SK-N-SH treated with all-trans-retinoic acid at 6 μM for 48 hours (cell line): ENCODE results near the gene HTR4.

ENCODE experiments used
- ATAC-seq: fragments of 200-7000 bp; cut with Tn5 transposase; 3 replicates; pipeline ENCODE4 v1.9.1; 2020; ENCODE audit warnings: mild to moderate bottlenecking, moderate library complexity
- ARNTL ChIP-seq: fragments of 450-650 bp; formaldehyde crosslinking; IDR thresholded peaks from 2 replicates; pipeline ENCODE4 v1.5.0; 2020; ENCODE audit warnings: low read depth, mild to moderate bottlenecking, moderate library complexity, borderline replicate concordance
- ESRRG ChIP-seq: fragments of 250-450 bp; sonication (Bioruptor Pico); IDR thresholded peaks from 2 replicates; pipeline ENCODE4 v1.6.1; 2021; ENCODE audit warnings: mild to moderate bottlenecking
- GLIS3 ChIP-seq: fragments of 250-450 bp; sonication (Bioruptor Pico); IDR thresholded peaks from 2 replicates; pipeline ENCODE4 v1.5.0; 2020; ENCODE audit warnings: mild to moderate bottlenecking, moderate library complexity
- ISL1 ChIP-seq: fragments of 250-450 bp; sonication (Bioruptor Pico); IDR thresholded peaks from 2 replicates; pipeline ENCODE4 v2.1.2; 2022; ENCODE audit warnings: mild to moderate bottlenecking, moderate library complexity
- OSR1 ChIP-seq: fragments of 250-450 bp; sonication (Bioruptor Pico); IDR thresholded peaks from 2 replicates; pipeline ENCODE4 v1.8.0; 2022; ENCODE audit warnings: moderate library complexity, mild to moderate bottlenecking, inconsistent platforms
- RARB ChIP-seq: fragments of 250-450 bp; sonication (Bioruptor Pico); IDR thresholded peaks from 2 replicates; pipeline ENCODE4 v1.8.0; 2021; ENCODE audit warnings: mild to moderate bottlenecking, moderate library complexity
- SNAI2 ChIP-seq: fragments of 250-450 bp; sonication (Bioruptor Pico); IDR thresholded peaks from 2 replicates; pipeline ENCODE4 v1.5.0; 2020; ENCODE audit warnings: mild to moderate bottlenecking, moderate library complexity
- TCF4 ChIP-seq: fragments of 250-450 bp; sonication (Bioruptor Pico); IDR thresholded peaks from 2 replicates; pipeline ENCODE4 v1.8.0; 2021; ENCODE audit warnings: mild to moderate bottlenecking, moderate library complexity, borderline replicate concordance
- TOX ChIP-seq: fragments of 250-450 bp; sonication (Bioruptor Pico); IDR thresholded peaks from 2 replicates; pipeline ENCODE4 v1.8.0; 2021; ENCODE audit warnings: mild to moderate bottlenecking, moderate library complexity, borderline replicate concordance
- ZC3H10 ChIP-seq: fragments of 250-450 bp; sonication (Bioruptor Pico); IDR thresholded peaks from 2 replicates; pipeline ENCODE4 v1.5.1; 2021; ENCODE audit warnings: mild to moderate bottlenecking, moderate library complexity
- ZFP3 ChIP-seq: fragments of 250-450 bp; sonication (Bioruptor Pico); IDR thresholded peaks from 2 replicates; pipeline ENCODE4 v1.5.0; 2020; ENCODE audit warnings: mild to moderate bottlenecking, moderate library complexity
- ZFP30 ChIP-seq: fragments of 450-650 bp; formaldehyde crosslinking; IDR thresholded peaks from 2 replicates; pipeline ENCODE4 v1.5.0; 2022; ENCODE audit warnings: mild to moderate bottlenecking, moderate library complexity
- ZNF565 ChIP-seq: fragments of 450-650 bp; formaldehyde crosslinking; conservative IDR thresholded peaks from 2 replicates; pipeline ENCODE4 v1.5.0; 2020; ENCODE audit warnings: low read depth, mild to moderate bottlenecking, moderate library complexity
- ZNF70 ChIP-seq: fragments of 450-650 bp; formaldehyde crosslinking; IDR thresholded peaks from 2 replicates; pipeline ENCODE4 v1.5.0; 2020; ENCODE audit warnings: mild to moderate bottlenecking, moderate library complexity
- TF ChIP-seq, protein P1 (sequence below): fragments of 250-450 bp; sonication (Bioruptor Pico); IDR thresholded peaks from 2 replicates; pipeline ENCODE4 v1.8.0; 2020; ENCODE audit warnings: mild to moderate bottlenecking, moderate library complexity, borderline replicate concordance
- TF ChIP-seq, protein P2 (sequence below): fragments of 250-450 bp; sonication (Bioruptor Pico); IDR thresholded peaks from 2 replicates; pipeline ENCODE4 v1.5.0; 2020; ENCODE audit warnings: mild to moderate bottlenecking, moderate library complexity
- TF ChIP-seq, protein P3 (sequence below): fragments of 250-450 bp; sonication (Bioruptor Pico); IDR thresholded peaks from 2 replicates; pipeline ENCODE4 v1.5.1; 2021; ENCODE audit warnings: mild to moderate bottlenecking, moderate library complexity
- TF ChIP-seq, protein P4 (sequence below): fragments of 250-450 bp; sonication (Bioruptor Pico); IDR thresholded peaks from 2 replicates; pipeline ENCODE4 v1.8.0; 2021; ENCODE audit warnings: low read depth, mild to moderate bottlenecking, moderate library complexity, borderline replicate concordance

HTR4 gene

DNA sequence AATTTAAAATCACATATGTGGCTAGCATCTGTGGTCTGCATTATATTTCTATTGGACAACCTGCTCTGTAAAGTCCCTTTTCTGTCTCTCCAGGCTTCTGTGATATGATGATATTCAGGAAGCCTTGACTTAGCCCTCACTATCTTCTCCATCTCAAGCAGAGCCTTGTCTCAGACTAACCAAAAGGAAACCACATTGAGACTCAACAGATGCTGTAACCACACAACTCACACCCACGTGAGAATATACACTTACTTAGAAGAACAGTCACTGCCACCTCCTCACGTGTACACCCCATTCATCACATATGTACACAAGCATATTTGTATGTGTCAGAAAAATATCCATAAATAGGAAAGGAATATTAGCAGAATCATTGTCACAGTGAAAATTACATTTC lies 33.6 kb downstream of the HTR4 start:
- ATAC-seq: no peak

DNA sequence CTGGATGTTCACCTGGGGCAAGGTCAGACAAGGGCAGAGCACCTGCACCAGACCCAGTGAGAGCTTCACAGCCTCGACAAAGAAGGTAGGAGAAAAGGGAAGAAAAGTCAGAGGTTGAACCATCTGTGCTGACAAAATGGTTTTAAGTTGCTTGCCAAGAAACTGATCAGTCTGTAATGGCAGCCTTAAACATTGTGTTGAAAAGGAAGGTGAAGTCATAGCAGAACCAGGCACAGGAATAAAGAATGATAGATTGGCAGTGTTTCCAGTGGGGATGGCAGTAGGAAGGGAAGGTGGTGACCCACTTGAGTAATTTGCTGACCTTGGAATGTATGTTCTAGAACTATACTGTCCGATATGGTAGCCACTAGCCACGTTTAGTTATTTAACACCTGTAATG lies 34.2 kb downstream of the HTR4 start:
- no peak for ATAC-seq
- TF ChIP-seq ARNTL (CRISPR knock-in tag) (no peak), ZC3H10 (CRISPR knock-in tag) (no peak), TCF4 (CRISPR knock-in tag) (no peak), ZFP3 (CRISPR knock-in tag) (no peak), ESRRG (CRISPR knock-in tag) (no peak), ISL1 (CRISPR knock-in tag) (no peak), ZFP30 (CRISPR knock-in tag) (no peak), GLIS3 (CRISPR knock-in tag) (no peak), ZNF565 (CRISPR knock-in tag) (no peak), ZNF70 (no peak), RARB (no peak)
- TF ChIP-seq, protein P1, sequence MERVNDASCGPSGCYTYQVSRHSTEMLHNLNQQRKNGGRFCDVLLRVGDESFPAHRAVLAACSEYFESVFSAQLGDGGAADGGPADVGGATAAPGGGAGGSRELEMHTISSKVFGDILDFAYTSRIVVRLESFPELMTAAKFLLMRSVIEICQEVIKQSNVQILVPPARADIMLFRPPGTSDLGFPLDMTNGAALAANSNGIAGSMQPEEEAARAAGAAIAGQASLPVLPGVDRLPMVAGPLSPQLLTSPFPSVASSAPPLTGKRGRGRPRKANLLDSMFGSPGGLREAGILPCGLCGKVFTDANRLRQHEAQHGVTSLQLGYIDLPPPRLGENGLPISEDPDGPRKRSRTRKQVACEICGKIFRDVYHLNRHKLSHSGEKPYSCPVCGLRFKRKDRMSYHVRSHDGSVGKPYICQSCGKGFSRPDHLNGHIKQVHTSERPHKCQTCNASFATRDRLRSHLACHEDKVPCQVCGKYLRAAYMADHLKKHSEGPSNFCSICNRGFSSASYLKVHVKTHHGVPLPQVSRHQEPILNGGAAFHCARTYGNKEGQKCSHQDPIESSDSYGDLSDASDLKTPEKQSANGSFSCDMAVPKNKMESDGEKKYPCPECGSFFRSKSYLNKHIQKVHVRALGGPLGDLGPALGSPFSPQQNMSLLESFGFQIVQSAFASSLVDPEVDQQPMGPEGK: no peak
- TF ChIP-seq, protein P2, sequence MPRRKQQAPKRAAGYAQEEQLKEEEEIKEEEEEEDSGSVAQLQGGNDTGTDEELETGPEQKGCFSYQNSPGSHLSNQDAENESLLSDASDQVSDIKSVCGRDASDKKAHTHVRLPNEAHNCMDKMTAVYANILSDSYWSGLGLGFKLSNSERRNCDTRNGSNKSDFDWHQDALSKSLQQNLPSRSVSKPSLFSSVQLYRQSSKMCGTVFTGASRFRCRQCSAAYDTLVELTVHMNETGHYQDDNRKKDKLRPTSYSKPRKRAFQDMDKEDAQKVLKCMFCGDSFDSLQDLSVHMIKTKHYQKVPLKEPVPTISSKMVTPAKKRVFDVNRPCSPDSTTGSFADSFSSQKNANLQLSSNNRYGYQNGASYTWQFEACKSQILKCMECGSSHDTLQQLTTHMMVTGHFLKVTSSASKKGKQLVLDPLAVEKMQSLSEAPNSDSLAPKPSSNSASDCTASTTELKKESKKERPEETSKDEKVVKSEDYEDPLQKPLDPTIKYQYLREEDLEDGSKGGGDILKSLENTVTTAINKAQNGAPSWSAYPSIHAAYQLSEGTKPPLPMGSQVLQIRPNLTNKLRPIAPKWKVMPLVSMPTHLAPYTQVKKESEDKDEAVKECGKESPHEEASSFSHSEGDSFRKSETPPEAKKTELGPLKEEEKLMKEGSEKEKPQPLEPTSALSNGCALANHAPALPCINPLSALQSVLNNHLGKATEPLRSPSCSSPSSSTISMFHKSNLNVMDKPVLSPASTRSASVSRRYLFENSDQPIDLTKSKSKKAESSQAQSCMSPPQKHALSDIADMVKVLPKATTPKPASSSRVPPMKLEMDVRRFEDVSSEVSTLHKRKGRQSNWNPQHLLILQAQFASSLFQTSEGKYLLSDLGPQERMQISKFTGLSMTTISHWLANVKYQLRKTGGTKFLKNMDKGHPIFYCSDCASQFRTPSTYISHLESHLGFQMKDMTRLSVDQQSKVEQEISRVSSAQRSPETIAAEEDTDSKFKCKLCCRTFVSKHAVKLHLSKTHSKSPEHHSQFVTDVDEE (CRISPR knock-in tag): no peak
- TF ChIP-seq, protein P3, sequence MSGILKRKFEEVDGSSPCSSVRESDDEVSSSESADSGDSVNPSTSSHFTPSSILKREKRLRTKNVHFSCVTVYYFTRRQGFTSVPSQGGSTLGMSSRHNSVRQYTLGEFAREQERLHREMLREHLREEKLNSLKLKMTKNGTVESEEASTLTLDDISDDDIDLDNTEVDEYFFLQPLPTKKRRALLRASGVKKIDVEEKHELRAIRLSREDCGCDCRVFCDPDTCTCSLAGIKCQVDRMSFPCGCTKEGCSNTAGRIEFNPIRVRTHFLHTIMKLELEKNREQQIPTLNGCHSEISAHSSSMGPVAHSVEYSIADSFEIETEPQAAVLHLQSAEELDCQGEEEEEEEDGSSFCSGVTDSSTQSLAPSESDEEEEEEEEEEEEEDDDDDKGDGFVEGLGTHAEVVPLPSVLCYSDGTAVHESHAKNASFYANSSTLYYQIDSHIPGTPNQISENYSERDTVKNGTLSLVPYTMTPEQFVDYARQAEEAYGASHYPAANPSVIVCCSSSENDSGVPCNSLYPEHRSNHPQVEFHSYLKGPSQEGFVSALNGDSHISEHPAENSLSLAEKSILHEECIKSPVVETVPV (CRISPR knock-in tag): no peak
- TF ChIP-seq, protein P4, sequence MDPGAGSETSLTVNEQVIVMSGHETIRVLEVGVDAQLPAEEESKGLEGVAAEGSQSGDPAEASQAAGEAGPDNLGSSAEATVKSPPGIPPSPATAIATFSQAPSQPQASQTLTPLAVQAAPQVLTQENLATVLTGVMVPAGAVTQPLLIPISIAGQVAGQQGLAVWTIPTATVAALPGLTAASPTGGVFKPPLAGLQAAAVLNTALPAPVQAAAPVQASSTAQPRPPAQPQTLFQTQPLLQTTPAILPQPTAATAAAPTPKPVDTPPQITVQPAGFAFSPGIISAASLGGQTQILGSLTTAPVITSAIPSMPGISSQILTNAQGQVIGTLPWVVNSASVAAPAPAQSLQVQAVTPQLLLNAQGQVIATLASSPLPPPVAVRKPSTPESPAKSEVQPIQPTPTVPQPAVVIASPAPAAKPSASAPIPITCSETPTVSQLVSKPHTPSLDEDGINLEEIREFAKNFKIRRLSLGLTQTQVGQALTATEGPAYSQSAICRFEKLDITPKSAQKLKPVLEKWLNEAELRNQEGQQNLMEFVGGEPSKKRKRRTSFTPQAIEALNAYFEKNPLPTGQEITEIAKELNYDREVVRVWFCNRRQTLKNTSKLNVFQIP (CRISPR knock-in tag): no peak

More for the DNA sequence above, 33.6 kb downstream of the HTR4 start:
- TF ChIP-seq ZFP3 (CRISPR knock-in tag) (no peak), SNAI2 (CRISPR knock-in tag) (no peak)

DNA sequence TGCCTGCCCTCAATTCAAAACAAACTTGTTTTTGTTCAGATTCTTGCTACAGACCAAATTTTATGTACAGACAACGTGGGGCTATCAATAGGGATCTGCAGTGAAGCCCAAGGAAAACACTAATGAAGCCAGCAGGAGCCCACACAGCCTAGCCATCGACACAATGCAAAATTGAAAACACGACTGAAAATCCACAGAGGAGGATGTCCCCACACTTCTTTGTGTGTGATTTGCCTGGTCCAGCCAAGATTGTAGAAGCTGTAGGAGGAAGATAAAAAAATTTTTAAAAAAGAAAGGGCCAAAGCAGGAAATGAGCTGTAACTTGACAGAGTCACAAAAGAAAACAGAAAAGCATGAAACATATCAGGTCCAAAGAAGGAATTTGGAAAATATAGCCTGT lies 34.8 kb downstream of the HTR4 start:
- TF ChIP-seq, protein P3 (CRISPR knock-in tag): no peak
- TF ChIP-seq OSR1: no peak
- TF ChIP-seq ARNTL (CRISPR knock-in tag): no peak
- no peak for ATAC-seq

DNA sequence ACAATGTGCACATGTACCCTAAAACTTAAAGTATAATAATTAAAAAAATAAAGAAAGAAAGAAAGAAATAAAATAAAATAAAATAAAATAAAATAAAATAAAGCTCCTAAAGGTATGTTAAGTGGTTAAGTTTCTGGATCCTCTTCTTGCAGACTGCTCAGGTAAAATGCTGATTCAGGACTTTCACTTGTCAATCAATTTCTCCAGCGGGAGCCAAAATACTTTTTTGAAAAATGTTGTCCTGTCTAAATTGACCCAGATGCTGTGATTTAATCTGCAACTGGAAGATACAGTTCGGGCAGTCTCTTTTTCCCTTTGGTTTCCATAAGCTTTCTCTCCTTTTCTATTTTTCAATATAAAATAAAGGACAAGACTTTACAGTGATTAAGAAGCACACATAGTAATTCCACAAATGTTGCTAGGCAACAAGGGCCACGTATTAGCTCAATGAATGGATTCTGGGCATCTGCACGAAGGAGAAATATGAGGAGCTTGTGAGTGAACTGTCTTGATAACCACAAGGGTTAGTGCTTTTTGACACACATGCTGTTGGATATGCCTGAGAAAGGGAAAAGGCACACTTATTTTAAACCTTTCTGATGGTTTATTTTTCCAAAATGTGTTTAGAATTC lies 38.6 kb downstream of the HTR4 start:
- TF ChIP-seq TOX: no peak
- TF ChIP-seq, protein P1: no peak
- TF ChIP-seq, protein P4 (CRISPR knock-in tag): no peak
- ATAC-seq: no peak
